SU-DHL-6 (cell line): ENCODE measurements around the gene FGF22.

Experiments
- EZH2phosphoT487 ChIP-seq: fragments of 200-600 bp; sonication (generic), shearing (Covaris generic); conservative IDR thresholded peaks from 2 replicates; pipeline ENCODE4 v1.6.1; 2018; ENCODE audit warnings: mild to moderate bottlenecking, antibody characterized with exemption, low read length, moderate library complexity, mixed read lengths
- TF ChIP-seq, protein P1 (sequence below): fragments of 200-600 bp; sonication (generic); IDR thresholded peaks from one replicate; pipeline ENCODE4 v1.5.1; 2017; ENCODE audit warnings: antibody characterized with exemption, mild to moderate bottlenecking, low read length, moderate library complexity; ENCODE audit not compliant: insufficient read depth, poor library complexity, severe bottlenecking

DNA sequence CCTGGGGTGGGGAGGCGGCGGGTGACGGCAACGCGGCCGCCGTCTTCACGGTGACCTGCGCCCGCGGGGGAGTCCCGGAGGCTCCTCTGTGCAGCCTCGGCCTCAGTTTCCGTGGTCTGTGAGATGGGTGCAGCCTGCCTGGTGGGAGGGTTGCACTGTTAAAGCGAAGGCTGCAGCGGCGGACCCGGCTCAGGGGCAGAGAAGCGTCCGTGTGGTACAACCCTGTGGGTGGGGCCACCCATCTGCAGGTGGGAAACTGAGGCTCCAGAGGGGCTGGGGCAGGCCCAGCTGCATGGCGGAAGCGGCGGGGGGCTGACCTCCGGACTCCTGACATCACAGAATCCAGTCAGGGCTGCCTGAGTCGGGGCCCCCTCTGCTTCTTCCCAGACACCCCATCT, 481 bp downstream of the FGF22 start:
- TF ChIP-seq, protein P1, sequence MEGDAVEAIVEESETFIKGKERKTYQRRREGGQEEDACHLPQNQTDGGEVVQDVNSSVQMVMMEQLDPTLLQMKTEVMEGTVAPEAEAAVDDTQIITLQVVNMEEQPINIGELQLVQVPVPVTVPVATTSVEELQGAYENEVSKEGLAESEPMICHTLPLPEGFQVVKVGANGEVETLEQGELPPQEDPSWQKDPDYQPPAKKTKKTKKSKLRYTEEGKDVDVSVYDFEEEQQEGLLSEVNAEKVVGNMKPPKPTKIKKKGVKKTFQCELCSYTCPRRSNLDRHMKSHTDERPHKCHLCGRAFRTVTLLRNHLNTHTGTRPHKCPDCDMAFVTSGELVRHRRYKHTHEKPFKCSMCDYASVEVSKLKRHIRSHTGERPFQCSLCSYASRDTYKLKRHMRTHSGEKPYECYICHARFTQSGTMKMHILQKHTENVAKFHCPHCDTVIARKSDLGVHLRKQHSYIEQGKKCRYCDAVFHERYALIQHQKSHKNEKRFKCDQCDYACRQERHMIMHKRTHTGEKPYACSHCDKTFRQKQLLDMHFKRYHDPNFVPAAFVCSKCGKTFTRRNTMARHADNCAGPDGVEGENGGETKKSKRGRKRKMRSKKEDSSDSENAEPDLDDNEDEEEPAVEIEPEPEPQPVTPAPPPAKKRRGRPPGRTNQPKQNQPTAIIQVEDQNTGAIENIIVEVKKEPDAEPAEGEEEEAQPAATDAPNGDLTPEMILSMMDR: no peak
- no peak for TF ChIP-seq EZH2phosphoT487
